ENCODE data around the gene IRF4.

IRF4 gene

DNA sequence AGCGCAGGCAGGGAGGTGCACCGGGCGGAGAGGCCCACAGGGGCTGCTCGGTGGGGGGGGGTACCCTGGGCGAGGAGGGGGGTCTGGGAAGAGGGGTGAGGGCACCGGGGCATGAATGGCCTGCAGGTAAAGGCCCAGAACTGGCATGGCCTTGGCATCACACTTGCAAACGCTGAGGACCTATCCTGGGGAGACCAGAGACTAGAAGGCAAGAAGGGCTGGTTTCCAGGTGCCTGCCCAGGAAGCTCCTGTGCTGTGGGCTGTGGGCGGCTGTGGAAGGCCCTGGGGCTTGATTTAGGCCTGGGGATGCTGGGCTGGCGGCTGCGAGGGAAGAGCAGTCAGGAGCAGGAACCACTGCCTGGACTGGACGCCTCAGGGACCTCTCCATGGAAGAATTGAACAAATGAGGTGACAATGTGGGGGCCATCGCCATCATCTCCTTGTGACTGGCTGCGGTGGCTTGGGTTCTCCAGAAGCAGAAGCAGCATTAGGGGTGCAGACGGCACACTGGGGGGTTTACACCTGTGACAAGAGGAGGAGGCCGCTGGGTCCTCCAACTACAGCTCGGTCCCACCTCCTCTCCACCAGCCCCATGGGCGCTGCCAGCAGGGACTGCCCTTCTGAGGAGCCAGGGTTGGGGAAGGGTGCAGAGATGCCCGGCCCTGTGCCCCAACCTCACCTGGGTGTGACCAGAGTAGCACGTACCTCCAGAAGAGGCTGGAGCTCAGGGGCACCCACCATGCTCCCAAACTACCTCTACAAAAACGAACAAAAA, 32.1 kb upstream of the IRF4 start:
- no peaks in the 10 kb centered on the region for H3K9me3 ChIP-seq (ENCODE audit: control insufficient read depth, insufficient read depth, low read depth, low read length)
- POLR2A ChIA-PET: no interaction called here
- no peak overlapping the region for H3K27ac ChIP-seq (ENCODE audit: extremely low read depth, low read depth, low read length)
- TF ChIP-seq ZNF140 (tag by site-specific recombination; IDR thresholded peaks at IDR 0.05): no peak
- no peak for TF ChIP-seq GLI4 (tag by site-specific recombination; IDR thresholded peaks at IDR 0.05)
- no peak for TF ChIP-seq ZNF791 (tag by site-specific recombination; IDR thresholded peaks at IDR 0.05)
- TF ChIP-seq MEIS1 (CRISPR knock-in tag; IDR thresholded peaks at IDR 0.05; ENCODE audit: borderline replicate concordance): no peak
- TF ChIP-seq ZNF776 (tag by site-specific recombination; IDR thresholded peaks at IDR 0.05; ENCODE audit: borderline replicate concordance): no peak
- TF ChIP-seq, protein P1, sequence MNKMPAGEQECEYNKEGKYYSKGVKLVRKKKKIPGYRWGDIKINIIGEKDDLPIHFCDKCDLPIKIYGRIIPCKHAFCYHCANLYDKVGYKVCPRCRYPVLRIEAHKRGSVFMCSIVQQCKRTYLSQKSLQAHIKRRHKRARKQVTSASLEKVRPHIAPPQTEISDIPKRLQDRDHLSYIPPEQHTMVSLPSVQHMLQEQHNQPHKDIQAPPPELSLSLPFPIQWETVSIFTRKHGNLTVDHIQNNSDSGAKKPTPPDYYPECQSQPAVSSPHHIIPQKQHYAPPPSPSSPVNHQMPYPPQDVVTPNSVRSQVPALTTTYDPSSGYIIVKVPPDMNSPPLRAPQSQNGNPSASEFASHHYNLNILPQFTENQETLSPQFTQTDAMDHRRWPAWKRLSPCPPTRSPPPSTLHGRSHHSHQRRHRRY (tag by site-specific recombination; IDR thresholded peaks at IDR 0.05): no peak
- TF ChIP-seq ZNF626 (tag by site-specific recombination; IDR thresholded peaks at IDR 0.05): no peak
- TF ChIP-seq, protein P2, sequence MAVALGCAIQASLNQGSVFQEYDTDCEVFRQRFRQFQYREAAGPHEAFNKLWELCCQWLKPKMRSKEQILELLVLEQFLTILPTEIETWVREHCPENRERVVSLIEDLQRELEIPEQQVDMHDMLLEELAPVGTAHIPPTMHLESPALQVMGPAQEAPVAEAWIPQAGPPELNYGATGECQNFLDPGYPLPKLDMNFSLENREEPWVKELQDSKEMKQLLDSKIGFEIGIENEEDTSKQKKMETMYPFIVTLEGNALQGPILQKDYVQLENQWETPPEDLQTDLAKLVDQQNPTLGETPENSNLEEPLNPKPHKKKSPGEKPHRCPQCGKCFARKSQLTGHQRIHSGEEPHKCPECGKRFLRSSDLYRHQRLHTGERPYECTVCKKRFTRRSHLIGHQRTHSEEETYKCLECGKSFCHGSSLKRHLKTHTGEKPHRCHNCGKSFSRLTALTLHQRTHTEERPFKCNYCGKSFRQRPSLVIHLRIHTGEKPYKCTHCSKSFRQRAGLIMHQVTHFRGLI (tag by site-specific recombination; IDR thresholded peaks at IDR 0.05): no peak
- TF ChIP-seq ZNF560 (tag by site-specific recombination; IDR thresholded peaks at IDR 0.05; ENCODE audit: borderline replicate concordance): no peak
- no peak for TF ChIP-seq ZBTB8A (tag by site-specific recombination; IDR thresholded peaks at IDR 0.05)
- no peaks in the 10 kb centered on the region for H3K36me3 ChIP-seq (ENCODE audit: control insufficient read depth in 2 of 2, insufficient read depth in 1 of 2, low read length in 2 of 2)
- H3K4me1 ChIP-seq (ENCODE audit: control insufficient read depth, insufficient read depth, low read length): 0 out of 2 replicates have a peak, but pooled peaks cover 3% of the 10 kb centered on the region
- CTCF ChIA-PET: interaction anchor here (0.8 to 4.9 kb wide), 2 partner anchors 8 to 9 kb away, joined by 3 to 23 read pairs; no protein-coding TSS in a partner anchor
- no peak overlapping the region for H3K4me3 ChIP-seq (ENCODE audit: low read depth, low read length)

DNA sequence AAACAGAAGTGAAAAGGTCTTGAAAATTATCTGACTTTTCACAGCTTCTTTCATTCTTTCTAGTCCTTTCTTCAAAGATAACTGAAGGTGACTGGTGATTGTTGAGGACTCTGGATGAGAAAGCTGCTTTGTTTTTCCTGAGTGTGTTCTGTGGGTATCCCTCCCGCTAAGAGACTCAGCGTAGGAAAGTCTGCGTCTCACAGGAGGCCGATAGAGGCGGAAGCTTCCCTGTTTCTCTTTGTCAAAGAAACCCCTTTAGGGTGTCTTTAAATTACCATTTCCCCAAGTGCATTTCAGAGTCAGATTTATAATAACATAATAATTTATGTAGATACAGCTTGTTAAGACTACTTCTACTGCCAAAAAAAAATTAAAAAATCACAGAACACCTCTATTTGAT, 31.2 kb upstream of the IRF4 start:
- Histone ChIP-seq H3K9me3 (ENCODE audit: control insufficient read depth, insufficient read depth, low read depth, low read length) (no peaks in the 10 kb centered on the region), H3K4me1 (ENCODE audit: control insufficient read depth, insufficient read depth, low read length) (0 out of 2 replicates have a peak, but pooled peaks cover 3% of the 10 kb centered on the region), H3K36me3 (ENCODE audit: control insufficient read depth in 2 of 2, insufficient read depth in 1 of 2, low read length in 2 of 2) (no peaks in the 10 kb centered on the region), H3K4me3 (ENCODE audit: low read depth, low read length) (no peak overlapping the region), H3K27ac (ENCODE audit: extremely low read depth, low read depth, low read length) (no peak overlapping the region)
- ChIA-PET CTCF (interaction anchor here (0.8 to 4.9 kb wide), 3 partner anchors 9 to 172 kb away, joined by 3 to 23 read pairs (median 5); no protein-coding TSS in a partner anchor), POLR2A (interaction anchor here (0.6 kb wide), 1 partner anchor 97 kb away, joined by 3 read pairs; no protein-coding TSS in a partner anchor)
- TF ChIP-seq, protein P3, sequence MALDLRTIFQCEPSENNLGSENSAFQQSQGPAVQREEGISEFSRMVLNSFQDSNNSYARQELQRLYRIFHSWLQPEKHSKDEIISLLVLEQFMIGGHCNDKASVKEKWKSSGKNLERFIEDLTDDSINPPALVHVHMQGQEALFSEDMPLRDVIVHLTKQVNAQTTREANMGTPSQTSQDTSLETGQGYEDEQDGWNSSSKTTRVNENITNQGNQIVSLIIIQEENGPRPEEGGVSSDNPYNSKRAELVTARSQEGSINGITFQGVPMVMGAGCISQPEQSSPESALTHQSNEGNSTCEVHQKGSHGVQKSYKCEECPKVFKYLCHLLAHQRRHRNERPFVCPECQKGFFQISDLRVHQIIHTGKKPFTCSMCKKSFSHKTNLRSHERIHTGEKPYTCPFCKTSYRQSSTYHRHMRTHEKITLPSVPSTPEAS (tag by site-specific recombination; IDR thresholded peaks at IDR 0.05): no peak
- no peak for TF ChIP-seq SETDB1 (IDR thresholded peaks at IDR 0.05; ENCODE audit: insufficient read length, low read length)
- TF ChIP-seq, protein P4, sequence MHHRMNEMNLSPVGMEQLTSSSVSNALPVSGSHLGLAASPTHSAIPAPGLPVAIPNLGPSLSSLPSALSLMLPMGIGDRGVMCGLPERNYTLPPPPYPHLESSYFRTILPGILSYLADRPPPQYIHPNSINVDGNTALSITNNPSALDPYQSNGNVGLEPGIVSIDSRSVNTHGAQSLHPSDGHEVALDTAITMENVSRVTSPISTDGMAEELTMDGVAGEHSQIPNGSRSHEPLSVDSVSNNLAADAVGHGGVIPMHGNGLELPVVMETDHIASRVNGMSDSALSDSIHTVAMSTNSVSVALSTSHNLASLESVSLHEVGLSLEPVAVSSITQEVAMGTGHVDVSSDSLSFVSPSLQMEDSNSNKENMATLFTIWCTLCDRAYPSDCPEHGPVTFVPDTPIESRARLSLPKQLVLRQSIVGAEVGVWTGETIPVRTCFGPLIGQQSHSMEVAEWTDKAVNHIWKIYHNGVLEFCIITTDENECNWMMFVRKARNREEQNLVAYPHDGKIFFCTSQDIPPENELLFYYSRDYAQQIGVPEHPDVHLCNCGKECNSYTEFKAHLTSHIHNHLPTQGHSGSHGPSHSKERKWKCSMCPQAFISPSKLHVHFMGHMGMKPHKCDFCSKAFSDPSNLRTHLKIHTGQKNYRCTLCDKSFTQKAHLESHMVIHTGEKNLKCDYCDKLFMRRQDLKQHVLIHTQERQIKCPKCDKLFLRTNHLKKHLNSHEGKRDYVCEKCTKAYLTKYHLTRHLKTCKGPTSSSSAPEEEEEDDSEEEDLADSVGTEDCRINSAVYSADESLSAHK (tag by site-specific recombination; IDR thresholded peaks at IDR 0.05): no peak
- no peak for TF ChIP-seq ZNF366 (tag by site-specific recombination; conservative IDR thresholded peaks at IDR 0.05)
- TF ChIP-seq, protein P5, sequence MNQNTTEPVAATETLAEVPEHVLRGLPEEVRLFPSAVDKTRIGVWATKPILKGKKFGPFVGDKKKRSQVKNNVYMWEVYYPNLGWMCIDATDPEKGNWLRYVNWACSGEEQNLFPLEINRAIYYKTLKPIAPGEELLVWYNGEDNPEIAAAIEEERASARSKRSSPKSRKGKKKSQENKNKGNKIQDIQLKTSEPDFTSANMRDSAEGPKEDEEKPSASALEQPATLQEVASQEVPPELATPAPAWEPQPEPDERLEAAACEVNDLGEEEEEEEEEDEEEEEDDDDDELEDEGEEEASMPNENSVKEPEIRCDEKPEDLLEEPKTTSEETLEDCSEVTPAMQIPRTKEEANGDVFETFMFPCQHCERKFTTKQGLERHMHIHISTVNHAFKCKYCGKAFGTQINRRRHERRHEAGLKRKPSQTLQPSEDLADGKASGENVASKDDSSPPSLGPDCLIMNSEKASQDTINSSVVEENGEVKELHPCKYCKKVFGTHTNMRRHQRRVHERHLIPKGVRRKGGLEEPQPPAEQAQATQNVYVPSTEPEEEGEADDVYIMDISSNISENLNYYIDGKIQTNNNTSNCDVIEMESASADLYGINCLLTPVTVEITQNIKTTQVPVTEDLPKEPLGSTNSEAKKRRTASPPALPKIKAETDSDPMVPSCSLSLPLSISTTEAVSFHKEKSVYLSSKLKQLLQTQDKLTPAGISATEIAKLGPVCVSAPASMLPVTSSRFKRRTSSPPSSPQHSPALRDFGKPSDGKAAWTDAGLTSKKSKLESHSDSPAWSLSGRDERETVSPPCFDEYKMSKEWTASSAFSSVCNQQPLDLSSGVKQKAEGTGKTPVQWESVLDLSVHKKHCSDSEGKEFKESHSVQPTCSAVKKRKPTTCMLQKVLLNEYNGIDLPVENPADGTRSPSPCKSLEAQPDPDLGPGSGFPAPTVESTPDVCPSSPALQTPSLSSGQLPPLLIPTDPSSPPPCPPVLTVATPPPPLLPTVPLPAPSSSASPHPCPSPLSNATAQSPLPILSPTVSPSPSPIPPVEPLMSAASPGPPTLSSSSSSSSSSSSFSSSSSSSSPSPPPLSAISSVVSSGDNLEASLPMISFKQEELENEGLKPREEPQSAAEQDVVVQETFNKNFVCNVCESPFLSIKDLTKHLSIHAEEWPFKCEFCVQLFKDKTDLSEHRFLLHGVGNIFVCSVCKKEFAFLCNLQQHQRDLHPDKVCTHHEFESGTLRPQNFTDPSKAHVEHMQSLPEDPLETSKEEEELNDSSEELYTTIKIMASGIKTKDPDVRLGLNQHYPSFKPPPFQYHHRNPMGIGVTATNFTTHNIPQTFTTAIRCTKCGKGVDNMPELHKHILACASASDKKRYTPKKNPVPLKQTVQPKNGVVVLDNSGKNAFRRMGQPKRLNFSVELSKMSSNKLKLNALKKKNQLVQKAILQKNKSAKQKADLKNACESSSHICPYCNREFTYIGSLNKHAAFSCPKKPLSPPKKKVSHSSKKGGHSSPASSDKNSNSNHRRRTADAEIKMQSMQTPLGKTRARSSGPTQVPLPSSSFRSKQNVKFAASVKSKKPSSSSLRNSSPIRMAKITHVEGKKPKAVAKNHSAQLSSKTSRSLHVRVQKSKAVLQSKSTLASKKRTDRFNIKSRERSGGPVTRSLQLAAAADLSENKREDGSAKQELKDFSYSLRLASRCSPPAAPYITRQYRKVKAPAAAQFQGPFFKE (tag by site-specific recombination; IDR thresholded peaks at IDR 0.05; ENCODE audit: borderline replicate concordance): no peak
- no peak for TF ChIP-seq HOXD13 (CRISPR knock-in tag; IDR thresholded peaks at IDR 0.05; ENCODE audit: borderline replicate concordance)
- TF ChIP-seq, protein P6, sequence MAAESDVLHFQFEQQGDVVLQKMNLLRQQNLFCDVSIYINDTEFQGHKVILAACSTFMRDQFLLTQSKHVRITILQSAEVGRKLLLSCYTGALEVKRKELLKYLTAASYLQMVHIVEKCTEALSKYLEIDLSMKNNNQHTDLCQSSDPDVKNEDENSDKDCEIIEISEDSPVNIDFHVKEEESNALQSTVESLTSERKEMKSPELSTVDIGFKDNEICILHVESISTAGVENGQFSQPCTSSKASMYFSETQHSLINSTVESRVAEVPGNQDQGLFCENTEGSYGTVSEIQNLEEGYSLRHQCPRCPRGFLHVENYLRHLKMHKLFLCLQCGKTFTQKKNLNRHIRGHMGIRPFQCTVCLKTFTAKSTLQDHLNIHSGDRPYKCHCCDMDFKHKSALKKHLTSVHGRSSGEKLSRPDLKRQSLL (tag by site-specific recombination; IDR thresholded peaks at IDR 0.05): no peak
- no peak for TF ChIP-seq ZNF311 (tag by site-specific recombination; IDR thresholded peaks at IDR 0.05; ENCODE audit: borderline replicate concordance)
- no peak for TF ChIP-seq ZNF501 (tag by site-specific recombination; IDR thresholded peaks at IDR 0.05)
